K562 (cell line): ENCODE data around the gene CACNG8. TPM values are rescaled to one million over a fixed set of nuclear protein-coding genes. Genes with fewer than 3 reads are reported as not detected.

Experiments used
- ATAC-seq: fragments of 200-7000 bp; cut with Tn5 transposase; 3 replicates; pipeline ENCODE4 v1.9.1; 2020; ENCODE audit warnings: moderate library complexity
- BruUV-seq: library from RNA; stranded (reverse); fragments of 400-500 nt; replicated peaks from 2 replicates; lab custom pipeline; 2021; lab: Mats Ljungman, UMichigan
- CTCF ChIA-PET: fragments of 300-600 bp; formaldehyde crosslinking; extraction: SDS; loops from one replicate; lab custom pipeline; 2021; ENCODE audit warnings: low intra/inter-chr PET ratio; lab: Yijun Ruan, JAX
- POLR2A ChIA-PET: fragments of 300-600, 350-650 bp; sonication (Branson Sonifier 250); formaldehyde crosslinking; extraction: SDS; loops from one replicate; lab custom pipeline; 2021; ENCODE audit warnings: antibody characterized with exemption, inconsistent platforms; lab: Yijun Ruan, JAX
- DNase-seq, 4 experiments: peaks; one replicate each; pipeline versions ENCODE4 v3.0.0 to v3.0.0-alpha.2; 2011 to 2018; ENCODE audit warnings: low spot score in 3 of 4, mixed read lengths in 3 of 4; ENCODE audit errors: extremely low read depth in 1 of 4
- FAIRE-seq: peaks from 2 replicates; lab custom pipeline; 2011; peaks lifted over from hg19 to GRCh38; lab: Jason Lieb, UNC
- H2AFZ ChIP-seq: 2 replicates; pipeline ENCODE4 v1.6.0; 2011; ENCODE audit warnings: low read depth, low read length, control low read depth, inconsistent platforms
- H3K27ac ChIP-seq: fragments of 200-600 bp; 3 replicates; pipeline ENCODE4 v1.8.0; 2011; ENCODE audit warnings: low read depth, mild to moderate bottlenecking, control low read depth, inconsistent platforms, low read length, moderate library complexity, mixed read lengths; ENCODE audit errors: extremely low read depth
- H3K27me3 ChIP-seq, 2 experiments: fragments of 300-600 bp in 1 of 2; 2 replicates in 1 of 2; 3 replicates in 1 of 2; pipeline versions ENCODE4 v1.6.0 to v1.8.0; 2011; ENCODE audit warnings: inconsistent platforms in 2 of 2, low read length in 2 of 2, mild to moderate bottlenecking in 1 of 2, mixed read lengths in 1 of 2, moderate library complexity in 1 of 2; ENCODE audit not compliant: control insufficient read depth in 2 of 2, insufficient read depth in 2 of 2
- H3K36me3 ChIP-seq: fragments of 300-600 bp; 3 replicates; pipeline ENCODE4 v1.8.0; 2011; ENCODE audit warnings: mild to moderate bottlenecking, low read length, inconsistent platforms; ENCODE audit not compliant: control insufficient read depth, insufficient read depth
- H3K4me1 ChIP-seq, 2 experiments: fragments of 200-600 bp in 1 of 2; replicated peaks in 1 of 2; 2 replicates in 1 of 2; 3 replicates in 1 of 2; pipeline versions ENCODE4 v1.5.1 to v1.8.0; 2011; ENCODE audit warnings: inconsistent platforms in 2 of 2, low read length in 2 of 2, mild to moderate bottlenecking in 1 of 2, mixed read lengths in 1 of 2, moderate library complexity in 1 of 2; ENCODE audit not compliant: control insufficient read depth in 2 of 2, insufficient read depth in 2 of 2
- H3K4me2 ChIP-seq: 2 replicates; pipeline ENCODE4 v1.6.1; 2011; ENCODE audit warnings: low read length, control low read depth, inconsistent platforms, mixed read lengths; ENCODE audit not compliant: insufficient read depth
- H3K4me3 ChIP-seq: fragments of 200-600 bp; sonication (generic), shearing (Covaris generic); 2 replicates; pipeline ENCODE4 v1.5.1; 2016; ENCODE audit warnings: control low read depth, inconsistent platforms
- H3K79me2 ChIP-seq: fragments of 200-600 bp; 3 replicates; pipeline ENCODE4 v1.8.0; 2011; ENCODE audit warnings: low read length, inconsistent platforms; ENCODE audit not compliant: control insufficient read depth, insufficient read depth
- H3K9ac ChIP-seq, 2 experiments: 2 replicates each; pipeline versions ENCODE4 v1.6.0 to v1.6.1; 2011; ENCODE audit warnings: low read depth in 2 of 2, low read length in 2 of 2, control low read depth in 1 of 2, inconsistent platforms in 1 of 2, mild to moderate bottlenecking in 1 of 2, mixed read lengths in 1 of 2; ENCODE audit not compliant: insufficient read depth in 1 of 2
- H3K9me1 ChIP-seq: one replicate; pipeline ENCODE4 v1.6.0; 2011; ENCODE audit warnings: inconsistent platforms, mild to moderate bottlenecking, low read length, moderate library complexity; ENCODE audit not compliant: control insufficient read depth, insufficient read depth
- H3K9me3 ChIP-seq: replicated peaks from 2 replicates; pipeline ENCODE4 v1.5.1; 2011; ENCODE audit warnings: low read depth, low read length, inconsistent platforms; ENCODE audit not compliant: control insufficient read depth, insufficient read depth
- H4K20me1 ChIP-seq: replicated peaks from 2 replicates; pipeline ENCODE4 v1.6.1; 2011; ENCODE audit warnings: low read length, inconsistent platforms, mixed read lengths; ENCODE audit not compliant: control insufficient read depth, insufficient read depth
- DMBX1 ChIP-seq: fragments of 250-450 bp; sonication (Bioruptor Pico); IDR thresholded peaks from 2 replicates; pipeline ENCODE4 v1.8.0; 2022; ENCODE audit warnings: inconsistent platforms, mild to moderate bottlenecking, moderate library complexity, borderline replicate concordance
- MCM7 ChIP-seq, 2 experiments: fragments of 450-650 bp; IDR thresholded peaks; 2 replicates each; pipeline ENCODE4 v1.6.1; 2016 to 2018
- MTA2 ChIP-seq: fragments of 450-650 bp; IDR thresholded peaks from 2 replicates; pipeline ENCODE4 v1.6.1; 2016; ENCODE audit warnings: low read depth
- NR3C1 ChIP-seq: sonication (generic); formaldehyde crosslinking; IDR thresholded peaks from 2 replicates; pipeline ENCODE4 v1.8.1; 2022; ENCODE audit warnings: missing genetic modification reagents
- NRF1 ChIP-seq, 2 experiments: fragments of 450-650 bp; IDR thresholded peaks in 1 of 2; conservative IDR thresholded peaks in 1 of 2; 2 replicates each; pipeline ENCODE4 v1.6.1; 2014; ENCODE audit warnings: mild to moderate bottlenecking in 2 of 2
- POLR2B ChIP-seq: fragments of 450-650 bp; IDR thresholded peaks from 2 replicates; pipeline ENCODE4 v1.6.1; 2018; ENCODE audit warnings: low read depth; ENCODE audit not compliant: partially characterized antibody
- RAD51 ChIP-seq: fragments of 450-650 bp; IDR thresholded peaks from 2 replicates; pipeline ENCODE4 v1.7.1; 2016; ENCODE audit warnings: low read depth, mild to moderate bottlenecking, borderline replicate concordance
- SMAD4 ChIP-seq: fragments of 250-450 bp; sonication (Bioruptor Pico); conservative IDR thresholded peaks from 2 replicates; pipeline ENCODE4 v1.8.0; 2021; ENCODE audit warnings: inconsistent platforms, mild to moderate bottlenecking, moderate library complexity
- TSC22D4 ChIP-seq: fragments of 450-650 bp; IDR thresholded peaks from 2 replicates; pipeline ENCODE4 v1.6.1; 2016; ENCODE audit warnings: missing genetic modification characterization, missing biosample characterization, control low read depth
- ZC3H8 ChIP-seq: fragments of 450-650 bp; IDR thresholded peaks from 2 replicates; pipeline ENCODE4 v1.6.1; 2017
- ZNF134 ChIP-seq: fragments of 250-450 bp; sonication (Bioruptor Pico); conservative IDR thresholded peaks from 2 replicates; pipeline ENCODE4 v1.4.0; 2020
- ZNF174 ChIP-seq: fragments of 250-450 bp; sonication (Bioruptor Pico); IDR thresholded peaks from 2 replicates; pipeline ENCODE4 v1.4.0; 2020; ENCODE audit warnings: mild to moderate bottlenecking
- ZNF384 ChIP-seq: IDR thresholded peaks from 2 replicates; pipeline ENCODE4 v1.6.1; 2012; ENCODE audit warnings: low read depth, low read length, improper control_type of control experiment
- ZNF57 ChIP-seq: fragments of 450-650 bp; formaldehyde crosslinking; IDR thresholded peaks from 2 replicates; pipeline ENCODE4 v1.4.0; 2020; ENCODE audit warnings: mild to moderate bottlenecking, moderate library complexity
- ZNF785 ChIP-seq: fragments of 250-450 bp; sonication (Bioruptor Pico); IDR thresholded peaks from 2 replicates; pipeline ENCODE4 v1.4.0; 2020; ENCODE audit warnings: mild to moderate bottlenecking
- WGBS: fragments of 100-300 bp; shearing (Covaris generic); methylation state at CpG from one replicate; pipeline ENCODE4 v1.1.6; 2016; ENCODE audit warnings: low coverage, mixed read lengths; ENCODE audit not compliant: insufficient coverage; ENCODE audit errors: missing lambda C conversion rate; 5-methylcytosine and 5-hydroxymethylcytosine counted together
- in situ Hi-C: fragments of 300-500 bp; cut with MboI; formaldehyde crosslinking; loops from 4 replicates; pipeline ENCODE4 v1.15.0; 2018; ENCODE audit warnings: inconsistent platforms, mixed read lengths
- intact Hi-C: fragments of 100-400 bp; cut with micrococcal nuclease; formaldehyde crosslinking; loops from 2 replicates; pipeline ENCODE4 v1.14.2; 2022
- polyA plus RNA-seq, 8 experiments: library from polyadenylated mRNA; depleted of rRNA in 4 of 8; stranded (reverse) in 5 of 8; unstranded in 3 of 8; fragments of >200 nt; fragmentation: Nextera tagmentation in 2 of 8; fragmentation: Illumina TruSeq in 1 of 8; extraction: Ambion mirVana in 2 of 8; extraction: Trizol in 1 of 8; gene quantifications; 2 replicates each; pipeline versions ENCODE4 v1.2.1 to v1.2.3, GENCODE V29; 2011 to 2014; ENCODE audit warnings: inconsistent platforms in 1 of 8, missing spikeins in 1 of 8
- total RNA-seq, 7 experiments: library from RNA; depleted of rRNA in 6 of 7; stranded (reverse); fragments of >200 nt in 6 of 7; fragmentation: Illumina TruSeq in 2 of 7; extraction: Trizol in 2 of 7; gene quantifications; 2 replicates each; pipeline versions ENCODE4 v1.2.1 to v1.2.3, GENCODE V29; 2011 to 2021; ENCODE audit warnings: low replicate concordance in 1 of 7
- TF ChIP-seq, protein P1 (sequence below): sonication (generic); formaldehyde crosslinking; IDR thresholded peaks from 2 replicates; pipeline ENCODE4 v1.9.0; 2022; ENCODE audit warnings: mild to moderate bottlenecking, missing genetic modification reagents
- TF ChIP-seq, protein P2 (sequence below): sonication (generic); formaldehyde crosslinking; IDR thresholded peaks from 2 replicates; pipeline ENCODE4 v1.8.0; 2023; ENCODE audit warnings: mild to moderate bottlenecking, missing genetic modification reagents
- TF ChIP-seq, protein P3 (sequence below): fragments of 250-450 bp; sonication (Bioruptor Pico); IDR thresholded peaks from 2 replicates; pipeline ENCODE4 v1.5.0; 2021; ENCODE audit warnings: mild to moderate bottlenecking, borderline replicate concordance

Gene CACNG8
- total and polyA plus RNA-seq, 9 of the 15 experiments (the other 6 are each of a cell fraction or from before 2014, with no cell fraction given), result 0.02 to 0.05 TPM; not detected in 7

- TF ChIP-seq, protein P1, sequence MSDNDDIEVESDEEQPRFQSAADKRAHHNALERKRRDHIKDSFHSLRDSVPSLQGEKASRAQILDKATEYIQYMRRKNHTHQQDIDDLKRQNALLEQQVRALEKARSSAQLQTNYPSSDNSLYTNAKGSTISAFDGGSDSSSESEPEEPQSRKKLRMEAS (CRISPR knock-in tag), result no peak
- TF ChIP-seq TSC22D4 (tag) (no peak), ZNF174 (CRISPR knock-in tag) (no peak)
- TF ChIP-seq, protein P2, sequence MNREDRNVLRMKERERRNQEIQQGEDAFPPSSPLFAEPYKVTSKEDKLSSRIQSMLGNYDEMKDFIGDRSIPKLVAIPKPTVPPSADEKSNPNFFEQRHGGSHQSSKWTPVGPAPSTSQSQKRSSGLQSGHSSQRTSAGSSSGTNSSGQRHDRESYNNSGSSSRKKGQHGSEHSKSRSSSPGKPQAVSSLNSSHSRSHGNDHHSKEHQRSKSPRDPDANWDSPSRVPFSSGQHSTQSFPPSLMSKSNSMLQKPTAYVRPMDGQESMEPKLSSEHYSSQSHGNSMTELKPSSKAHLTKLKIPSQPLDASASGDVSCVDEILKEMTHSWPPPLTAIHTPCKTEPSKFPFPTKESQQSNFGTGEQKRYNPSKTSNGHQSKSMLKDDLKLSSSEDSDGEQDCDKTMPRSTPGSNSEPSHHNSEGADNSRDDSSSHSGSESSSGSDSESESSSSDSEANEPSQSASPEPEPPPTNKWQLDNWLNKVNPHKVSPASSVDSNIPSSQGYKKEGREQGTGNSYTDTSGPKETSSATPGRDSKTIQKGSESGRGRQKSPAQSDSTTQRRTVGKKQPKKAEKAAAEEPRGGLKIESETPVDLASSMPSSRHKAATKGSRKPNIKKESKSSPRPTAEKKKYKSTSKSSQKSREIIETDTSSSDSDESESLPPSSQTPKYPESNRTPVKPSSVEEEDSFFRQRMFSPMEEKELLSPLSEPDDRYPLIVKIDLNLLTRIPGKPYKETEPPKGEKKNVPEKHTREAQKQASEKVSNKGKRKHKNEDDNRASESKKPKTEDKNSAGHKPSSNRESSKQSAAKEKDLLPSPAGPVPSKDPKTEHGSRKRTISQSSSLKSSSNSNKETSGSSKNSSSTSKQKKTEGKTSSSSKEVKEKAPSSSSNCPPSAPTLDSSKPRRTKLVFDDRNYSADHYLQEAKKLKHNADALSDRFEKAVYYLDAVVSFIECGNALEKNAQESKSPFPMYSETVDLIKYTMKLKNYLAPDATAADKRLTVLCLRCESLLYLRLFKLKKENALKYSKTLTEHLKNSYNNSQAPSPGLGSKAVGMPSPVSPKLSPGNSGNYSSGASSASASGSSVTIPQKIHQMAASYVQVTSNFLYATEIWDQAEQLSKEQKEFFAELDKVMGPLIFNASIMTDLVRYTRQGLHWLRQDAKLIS (CRISPR knock-in tag), result no peak
Observed at GRCh38 chr19:53917356-53917755, 45.4 kb upstream of the CACNG8 start (continued).

GRCh38 chr19:53927739-53928138, 35.0 kb upstream of the CACNG8 start:
- Histone ChIP-seq H3K36me3 (no peaks in the 10 kb centered on the region), H3K79me2 (no peaks in the 10 kb centered on the region), H3K27me3 (no peaks in the 10 kb centered on the region), H3K9me3 (no peaks in the 10 kb centered on the region), H3K4me1 (no peaks in the 10 kb centered on the region), H4K20me1 (no peaks in the 10 kb centered on the region), H3K9ac (no peak overlapping the region), H3K4me2 (no peak overlapping the region), H3K4me3 (no peak overlapping the region), H3K27ac (no peak overlapping the region), H2AFZ (no peak overlapping the region), H3K9me1 (no peaks in the 10 kb centered on the region)
- intact Hi-C loops (no loop called here), in situ Hi-C loops (no loop called here)
- ChIA-PET CTCF (no interaction called here), POLR2A (no interaction called here)
- ATAC-seq, result peak; percentile 71
- peak; percentile 48 to 67 (median 53) for DNase-seq
- 0% methylated on average over 2 of the region's 8 CpGs for WGBS
- FAIRE-seq, result peak; percentile 37
- BruUV-seq, result no TSS peak
- TF ChIP-seq RAD51 (no peak), ZC3H8 (no peak), POLR2B (no peak), NR3C1 (CRISPR knock-in tag) (no peak), DMBX1 (peak; percentile 74; the same call in 1 of the 2 replicates), SMAD4 (CRISPR knock-in tag) (0 out of 2 replicates have a peak, but pooled peaks have one; percentile 16), MTA2 (no peak), ZNF785 (no peak), ZNF384 (peak; percentile 81), ZNF57 (CRISPR knock-in tag) (no peak), ZNF134 (no peak), MCM7 (IDR thresholded peaks at IDR 0.05) (no peak), NRF1 (conservative IDR thresholded peaks at IDR 0.05 in 1 of 2, IDR thresholded peaks at IDR 0.05 in 1 of 2) (no peak)
- TF ChIP-seq, protein P3, sequence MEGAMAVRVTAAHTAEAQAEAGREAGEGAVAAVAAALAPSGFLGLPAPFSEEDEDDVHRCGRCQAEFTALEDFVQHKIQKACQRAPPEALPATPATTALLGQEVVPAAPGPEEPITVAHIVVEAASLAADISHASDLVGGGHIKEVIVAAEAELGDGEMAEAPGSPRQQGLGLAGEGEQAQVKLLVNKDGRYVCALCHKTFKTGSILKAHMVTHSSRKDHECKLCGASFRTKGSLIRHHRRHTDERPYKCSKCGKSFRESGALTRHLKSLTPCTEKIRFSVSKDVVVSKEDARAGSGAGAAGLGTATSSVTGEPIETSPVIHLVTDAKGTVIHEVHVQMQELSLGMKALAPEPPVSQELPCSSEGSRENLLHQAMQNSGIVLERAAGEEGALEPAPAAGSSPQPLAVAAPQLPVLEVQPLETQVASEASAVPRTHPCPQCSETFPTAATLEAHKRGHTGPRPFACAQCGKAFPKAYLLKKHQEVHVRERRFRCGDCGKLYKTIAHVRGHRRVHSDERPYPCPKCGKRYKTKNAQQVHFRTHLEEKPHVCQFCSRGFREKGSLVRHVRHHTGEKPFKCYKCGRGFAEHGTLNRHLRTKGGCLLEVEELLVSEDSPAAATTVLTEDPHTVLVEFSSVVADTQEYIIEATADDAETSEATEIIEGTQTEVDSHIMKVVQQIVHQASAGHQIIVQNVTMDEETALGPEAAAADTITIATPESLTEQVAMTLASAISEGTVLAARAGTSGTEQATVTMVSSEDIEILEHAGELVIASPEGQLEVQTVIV, result no peak
